ENCODE results near the gene MAEA.

DNA sequence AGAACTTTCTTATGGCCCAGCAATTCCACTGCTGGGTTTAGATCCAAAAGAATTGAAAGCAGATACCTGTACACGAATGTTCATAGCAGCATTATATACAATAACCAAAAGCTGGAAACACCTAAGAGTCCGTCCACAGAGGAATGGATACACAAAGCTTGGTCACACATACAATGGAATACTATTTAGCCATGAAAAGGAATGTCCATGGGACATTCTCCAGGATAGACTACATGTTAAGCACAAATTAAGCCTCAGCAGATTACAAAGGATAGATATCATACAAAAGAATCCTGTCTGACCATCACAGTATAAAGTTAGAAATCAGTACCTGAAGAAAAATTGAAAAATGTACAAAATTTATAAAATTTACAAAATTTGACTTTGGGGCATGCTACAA is 12.7 kb upstream of the MAEA start:
- TF ChIP-seq, protein P1, sequence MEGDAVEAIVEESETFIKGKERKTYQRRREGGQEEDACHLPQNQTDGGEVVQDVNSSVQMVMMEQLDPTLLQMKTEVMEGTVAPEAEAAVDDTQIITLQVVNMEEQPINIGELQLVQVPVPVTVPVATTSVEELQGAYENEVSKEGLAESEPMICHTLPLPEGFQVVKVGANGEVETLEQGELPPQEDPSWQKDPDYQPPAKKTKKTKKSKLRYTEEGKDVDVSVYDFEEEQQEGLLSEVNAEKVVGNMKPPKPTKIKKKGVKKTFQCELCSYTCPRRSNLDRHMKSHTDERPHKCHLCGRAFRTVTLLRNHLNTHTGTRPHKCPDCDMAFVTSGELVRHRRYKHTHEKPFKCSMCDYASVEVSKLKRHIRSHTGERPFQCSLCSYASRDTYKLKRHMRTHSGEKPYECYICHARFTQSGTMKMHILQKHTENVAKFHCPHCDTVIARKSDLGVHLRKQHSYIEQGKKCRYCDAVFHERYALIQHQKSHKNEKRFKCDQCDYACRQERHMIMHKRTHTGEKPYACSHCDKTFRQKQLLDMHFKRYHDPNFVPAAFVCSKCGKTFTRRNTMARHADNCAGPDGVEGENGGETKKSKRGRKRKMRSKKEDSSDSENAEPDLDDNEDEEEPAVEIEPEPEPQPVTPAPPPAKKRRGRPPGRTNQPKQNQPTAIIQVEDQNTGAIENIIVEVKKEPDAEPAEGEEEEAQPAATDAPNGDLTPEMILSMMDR (IDR thresholded peaks at IDR 0.05) = no peak
- TF ChIP-seq POLR2A (IDR thresholded peaks at IDR 0.05) = no peak
